HepG2 (cell line): ENCODE measurements around the gene TAF3. TPM values are rescaled to one million over a fixed set of nuclear protein-coding genes. Genes with fewer than 3 reads are reported as not detected.

ENCODE experiments used
- AGO1 ChIP-seq: fragments of 200-400 bp; formaldehyde crosslinking; IDR thresholded peaks from 2 replicates; pipeline ENCODE4 v1.6.1; 2017; ENCODE audit warnings: mild to moderate bottlenecking, low read depth, low read length, moderate library complexity; ENCODE audit not compliant: poor library complexity, severe bottlenecking
- AKAP8 ChIP-seq: sonication (generic); formaldehyde crosslinking; IDR thresholded peaks from 2 replicates; pipeline ENCODE4 v1.5.1; 2020; ENCODE audit warnings: mild to moderate bottlenecking, missing genetic modification reagents
- ARHGAP35 ChIP-seq: sonication (generic); formaldehyde crosslinking; IDR thresholded peaks from 2 replicates; pipeline ENCODE4 v1.9.0; 2022; ENCODE audit warnings: mild to moderate bottlenecking, inconsistent platforms, moderate library complexity, missing genetic modification reagents, borderline replicate concordance
- DNMT1 ChIP-seq: sonication (generic); formaldehyde crosslinking; IDR thresholded peaks from 2 replicates; pipeline ENCODE4 v1.5.1; 2020; ENCODE audit warnings: mild to moderate bottlenecking, missing genetic modification reagents
- DRAP1 ChIP-seq: IDR thresholded peaks from 2 replicates; pipeline ENCODE4 v1.6.1; 2016; ENCODE audit warnings: missing genetic modification reagents, missing compliant biosample characterization
- KAT7 ChIP-seq: IDR thresholded peaks from 2 replicates; pipeline ENCODE4 v1.6.1; 2018; ENCODE audit warnings: borderline replicate concordance, missing compliant biosample characterization
- SIN3A ChIP-seq: IDR thresholded peaks from 2 replicates; pipeline ENCODE4 v1.6.1; 2011; ENCODE audit warnings: low read depth, mild to moderate bottlenecking, control low read depth, low read length, borderline replicate concordance
- ZFYVE20 ChIP-seq: sonication (generic); formaldehyde crosslinking; IDR thresholded peaks from 2 replicates; pipeline ENCODE4 v1.8.0; 2023; ENCODE audit warnings: low read depth, mild to moderate bottlenecking, moderate library complexity, missing genetic modification reagents, borderline replicate concordance
- ZNF660 ChIP-seq: sonication (generic); formaldehyde crosslinking; IDR thresholded peaks from 2 replicates; pipeline ENCODE4 v1.5.1; 2020; ENCODE audit warnings: mild to moderate bottlenecking, low read depth, missing genetic modification reagents, borderline replicate concordance
- ZNF773 ChIP-seq: sonication (generic); formaldehyde crosslinking; IDR thresholded peaks from 2 replicates; pipeline ENCODE4 v1.4.0; 2020; ENCODE audit warnings: missing genetic modification reagents, borderline replicate concordance
- polyA plus RNA-seq, 8 experiments: library from polyadenylated mRNA; depleted of rRNA in 3 of 8; stranded (reverse) in 7 of 8; unstranded in 1 of 8; fragments of >200 nt; fragmentation: Illumina TruSeq in 4 of 8; extraction: Trizol in 4 of 8; gene quantifications; 2 replicates each; pipeline versions ENCODE4 v1.2.1 to v1.2.3, GENCODE V29; 2011 to 2016; ENCODE audit warnings: low read depth in 4 of 8, missing spikeins in 1 of 8, mixed read lengths in 1 of 8; ENCODE audit not compliant: insufficient read depth in 1 of 8
- total RNA-seq, 5 experiments: library from RNA; depleted of rRNA; stranded (reverse); fragments of >200 nt; fragmentation: Illumina TruSeq; extraction: Trizol; gene quantifications; 2 replicates each; pipeline ENCODE4 v1.2.3, GENCODE V29; 2016; ENCODE audit warnings: low read depth in 1 of 5
- TF ChIP-seq, protein P1 (sequence below): conservative IDR thresholded peaks from 2 replicates; pipeline ENCODE4 v1.6.1; 2018; ENCODE audit warnings: missing genetic modification reagents
- TF ChIP-seq, protein P2 (sequence below): sonication (generic); formaldehyde crosslinking; IDR thresholded peaks from 2 replicates; pipeline ENCODE4 v1.5.0; 2020; ENCODE audit warnings: mild to moderate bottlenecking, missing genetic modification reagents
- TF ChIP-seq, protein P3 (sequence below), 2 experiments: fragments of 450-650 bp in 1 of 2; sonication (generic) in 1 of 2; formaldehyde crosslinking in 1 of 2; IDR thresholded peaks; 2 replicates each; pipeline versions ENCODE4 v1.6.1 to v1.8.0; 2016 to 2022; ENCODE audit warnings: antibody characterized with exemption in 1 of 2, mild to moderate bottlenecking in 1 of 2, missing genetic modification reagents in 1 of 2

Gene TAF3
- total and polyA plus RNA-seq, 2 of the 13 experiments (the other 11 are each of a cell fraction or from before 2014, with no cell fraction given) = 1.7 to 2.9 TPM

GRCh38 chr10:7908541-7909210 lies 90.4 kb downstream of the TAF3 start (continued):
- TF ChIP-seq KAT7 (CRISPR knock-in tag) (no peak), ARHGAP35 (CRISPR knock-in tag) (no peak; the same call in 1 of the 2 replicates), AGO1 (no peak), ZNF773 (CRISPR knock-in tag) (no peak), AKAP8 (no peak), DRAP1 (CRISPR knock-in tag) (no peak), DNMT1 (CRISPR knock-in tag) (no peak), ZNF660 (no peak), ZFYVE20 (CRISPR knock-in tag) (no peak), SIN3A (no peak)
- TF ChIP-seq, protein P1, sequence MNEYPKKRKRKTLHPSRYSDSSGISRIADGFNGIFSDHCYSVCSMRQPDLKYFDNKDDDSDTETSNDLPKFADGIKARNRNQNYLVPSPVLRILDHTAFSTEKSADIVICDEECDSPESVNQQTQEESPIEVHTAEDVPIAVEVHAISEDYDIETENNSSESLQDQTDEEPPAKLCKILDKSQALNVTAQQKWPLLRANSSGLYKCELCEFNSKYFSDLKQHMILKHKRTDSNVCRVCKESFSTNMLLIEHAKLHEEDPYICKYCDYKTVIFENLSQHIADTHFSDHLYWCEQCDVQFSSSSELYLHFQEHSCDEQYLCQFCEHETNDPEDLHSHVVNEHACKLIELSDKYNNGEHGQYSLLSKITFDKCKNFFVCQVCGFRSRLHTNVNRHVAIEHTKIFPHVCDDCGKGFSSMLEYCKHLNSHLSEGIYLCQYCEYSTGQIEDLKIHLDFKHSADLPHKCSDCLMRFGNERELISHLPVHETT (CRISPR knock-in tag) = no peak
- TF ChIP-seq, protein P2, sequence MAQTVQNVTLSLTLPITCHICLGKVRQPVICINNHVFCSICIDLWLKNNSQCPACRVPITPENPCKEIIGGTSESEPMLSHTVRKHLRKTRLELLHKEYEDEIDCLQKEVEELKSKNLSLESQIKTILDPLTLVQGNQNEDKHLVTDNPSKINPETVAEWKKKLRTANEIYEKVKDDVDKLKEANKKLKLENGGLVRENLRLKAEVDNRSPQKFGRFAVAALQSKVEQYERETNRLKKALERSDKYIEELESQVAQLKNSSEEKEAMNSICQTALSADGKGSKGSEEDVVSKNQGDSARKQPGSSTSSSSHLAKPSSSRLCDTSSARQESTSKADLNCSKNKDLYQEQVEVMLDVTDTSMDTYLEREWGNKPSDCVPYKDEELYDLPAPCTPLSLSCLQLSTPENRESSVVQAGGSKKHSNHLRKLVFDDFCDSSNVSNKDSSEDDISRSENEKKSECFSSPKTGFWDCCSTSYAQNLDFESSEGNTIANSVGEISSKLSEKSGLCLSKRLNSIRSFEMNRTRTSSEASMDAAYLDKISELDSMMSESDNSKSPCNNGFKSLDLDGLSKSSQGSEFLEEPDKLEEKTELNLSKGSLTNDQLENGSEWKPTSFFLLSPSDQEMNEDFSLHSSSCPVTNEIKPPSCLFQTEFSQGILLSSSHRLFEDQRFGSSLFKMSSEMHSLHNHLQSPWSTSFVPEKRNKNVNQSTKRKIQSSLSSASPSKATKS (CRISPR knock-in tag) = no peak
- TF ChIP-seq, protein P3, sequence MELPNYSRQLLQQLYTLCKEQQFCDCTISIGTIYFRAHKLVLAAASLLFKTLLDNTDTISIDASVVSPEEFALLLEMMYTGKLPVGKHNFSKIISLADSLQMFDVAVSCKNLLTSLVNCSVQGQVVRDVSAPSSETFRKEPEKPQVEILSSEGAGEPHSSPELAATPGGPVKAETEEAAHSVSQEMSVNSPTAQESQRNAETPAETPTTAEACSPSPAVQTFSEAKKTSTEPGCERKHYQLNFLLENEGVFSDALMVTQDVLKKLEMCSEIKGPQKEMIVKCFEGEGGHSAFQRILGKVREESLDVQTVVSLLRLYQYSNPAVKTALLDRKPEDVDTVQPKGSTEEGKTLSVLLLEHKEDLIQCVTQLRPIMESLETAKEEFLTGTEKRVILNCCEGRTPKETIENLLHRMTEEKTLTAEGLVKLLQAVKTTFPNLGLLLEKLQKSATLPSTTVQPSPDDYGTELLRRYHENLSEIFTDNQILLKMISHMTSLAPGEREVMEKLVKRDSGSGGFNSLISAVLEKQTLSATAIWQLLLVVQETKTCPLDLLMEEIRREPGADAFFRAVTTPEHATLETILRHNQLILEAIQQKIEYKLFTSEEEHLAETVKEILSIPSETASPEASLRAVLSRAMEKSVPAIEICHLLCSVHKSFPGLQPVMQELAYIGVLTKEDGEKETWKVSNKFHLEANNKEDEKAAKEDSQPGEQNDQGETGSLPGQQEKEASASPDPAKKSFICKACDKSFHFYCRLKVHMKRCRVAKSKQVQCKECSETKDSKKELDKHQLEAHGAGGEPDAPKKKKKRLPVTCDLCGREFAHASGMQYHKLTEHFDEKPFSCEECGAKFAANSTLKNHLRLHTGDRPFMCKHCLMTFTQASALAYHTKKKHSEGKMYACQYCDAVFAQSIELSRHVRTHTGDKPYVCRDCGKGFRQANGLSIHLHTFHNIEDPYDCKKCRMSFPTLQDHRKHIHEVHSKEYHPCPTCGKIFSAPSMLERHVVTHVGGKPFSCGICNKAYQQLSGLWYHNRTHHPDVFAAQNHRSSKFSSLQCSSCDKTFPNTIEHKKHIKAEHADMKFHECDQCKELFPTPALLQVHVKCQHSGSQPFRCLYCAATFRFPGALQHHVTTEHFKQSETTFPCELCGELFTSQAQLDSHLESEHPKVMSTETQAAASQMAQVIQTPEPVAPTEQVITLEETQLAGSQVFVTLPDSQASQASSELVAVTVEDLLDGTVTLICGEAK (IDR thresholded peaks at IDR 0.05) = no peak
- TF ChIP-seq, protein P3 (CRISPR knock-in tag; IDR thresholded peaks at IDR 0.05) = 0 out of 2 replicates have a peak, but pooled peaks have one; percentile 46
